HepG2 (cell line): ENCODE results near the gene RGR.

Experiments used
- CTCF ChIP-seq: sonication (generic); formaldehyde crosslinking; IDR thresholded peaks from 2 replicates; pipeline ENCODE4 v1.5.0; 2020; ENCODE audit warnings: mild to moderate bottlenecking, missing genetic modification reagents, moderate library complexity
- EP300 ChIP-seq, 3 experiments: sonication (generic) in 1 of 3; formaldehyde crosslinking in 1 of 3; IDR thresholded peaks; 2 replicates each; pipeline versions ENCODE4 v1.5.1 to v1.6.1; 2011 to 2020; ENCODE audit warnings: low read depth in 2 of 3, low read length in 2 of 3, borderline replicate concordance in 1 of 3, improper control_type of control experiment in 1 of 3, mild to moderate bottlenecking in 1 of 3, missing genetic modification reagents in 1 of 3, moderate library complexity in 1 of 3
- IRF1 ChIP-seq: sonication (generic); formaldehyde crosslinking; IDR thresholded peaks from 2 replicates; pipeline ENCODE4 v1.4.0; 2020; ENCODE audit warnings: low read depth, mild to moderate bottlenecking, missing genetic modification reagents
- MAX ChIP-seq: IDR thresholded peaks from 2 replicates; pipeline ENCODE4 v1.6.1; 2012; ENCODE audit warnings: inconsistent platforms
- MIER2 ChIP-seq: IDR thresholded peaks from 2 replicates; pipeline ENCODE4 v1.6.1; 2016; ENCODE audit warnings: missing biosample characterization, missing genetic modification reagents
- PAWR ChIP-seq: sonication (generic); formaldehyde crosslinking; IDR thresholded peaks from 2 replicates; pipeline ENCODE4 v1.4.0; 2020; ENCODE audit warnings: missing genetic modification reagents, mild to moderate bottlenecking, borderline replicate concordance
- POLR2A ChIP-seq, 2 experiments: IDR thresholded peaks; 2 replicates each; pipeline ENCODE4 v1.6.1; 2011; ENCODE audit warnings: low read depth in 2 of 2, low read length in 2 of 2, mild to moderate bottlenecking in 1 of 2, moderate library complexity in 1 of 2; ENCODE audit not compliant: insufficient read depth in 1 of 2
- SIN3A ChIP-seq: IDR thresholded peaks from 2 replicates; pipeline ENCODE4 v1.6.1; 2011; ENCODE audit warnings: low read depth, mild to moderate bottlenecking, control low read depth, low read length, borderline replicate concordance
- SMC3 ChIP-seq: IDR thresholded peaks from 2 replicates; pipeline ENCODE4 v1.6.1; 2011; ENCODE audit warnings: low read length, improper control_type of control experiment
- ZMAT3 ChIP-seq: sonication (generic); formaldehyde crosslinking; conservative IDR thresholded peaks from 2 replicates; pipeline ENCODE4 v1.7.0; 2021; ENCODE audit warnings: missing genetic modification reagents
- ZNF407 ChIP-seq: sonication (generic); formaldehyde crosslinking; IDR thresholded peaks from one replicate; pipeline ENCODE4 v1.5.1; 2020; ENCODE audit warnings: mild to moderate bottlenecking, missing genetic modification reagents; ENCODE audit errors: not compliant biosample characterization
- ZNF567 ChIP-seq: sonication (generic); formaldehyde crosslinking; IDR thresholded peaks from 2 replicates; pipeline ENCODE4 v1.8.1; 2023; ENCODE audit warnings: mild to moderate bottlenecking, missing genetic modification reagents, borderline replicate concordance

- TF ChIP-seq IRF1 (CRISPR knock-in tag) (no peak), EP300 (IDR thresholded peaks at IDR 0.05; ENCODE audit: low read depth in 2 of 2, low read length in 2 of 2) (no peak), EP300 (CRISPR knock-in tag; IDR thresholded peaks at IDR 0.05; ENCODE audit: borderline replicate concordance) (no peak), ZMAT3 (CRISPR knock-in tag) (no peak), MIER2 (no peak), SMC3 (no peak), CTCF (CRISPR knock-in tag) (no peak), PAWR (CRISPR knock-in tag) (no peak), POLR2A (IDR thresholded peaks at IDR 0.05; ENCODE audit: insufficient read depth in 1 of 2, low read depth in 2 of 2, low read length in 2 of 2) (no peak), ZNF407 (CRISPR knock-in tag) (no peak), SIN3A (no peak), MAX (no peak), ZNF567 (CRISPR knock-in tag) (no peak)
These were observed 8.1 kb upstream of the RGR start for GRCh38 chr10:84236807-84237198.
